Left cardiac atrium (tissue), 4 donors: ENCODE data around the gene EEF1G. TPM values are rescaled to one million over a fixed set of nuclear protein-coding genes. Genes with fewer than 3 reads are reported as not detected.
A peak's percentile ranks its signal among the peaks of the same experiment; 100 is the strongest.
"Not testable (repeated sequence)": the region's sequence is repeated elsewhere in the genome, so short reads cannot be mapped to it uniquely, and the experiment has no call there.

Source experiments
- ATAC-seq, 2 donors: fragments of 200-7000 bp; cut with Tn5 transposase; one replicate each; pipeline ENCODE4 v1.9.1; 2020; ENCODE audit warnings: mild to moderate bottlenecking in 2 of 2, moderate library complexity in 2 of 2
- DNase-seq: peaks from one replicate; pipeline ENCODE4 v3.0.0-alpha.2; 2020
- intact Hi-C, 2 donors: fragments of 100-400 bp; cut with DNase I; formaldehyde crosslinking; loops; one replicate each; pipeline versions ENCODE4 v1.14.1 to v1.15.1; 2022 to 2023
- total RNA-seq, 2 donors: library from RNA; stranded (reverse); fragmentation: NEBNext Ultra II Directional; extraction: Animal tissue kit (Norgen Biotek cat#: 25700); gene quantifications; one replicate each; pipeline ENCODE4 v1.2.1, GENCODE V29; 2021
- donor health status: DM: no; HTN: yes; CAD: no.
- donor health status: DM: no; HTN: yes; CAD: no; lungs with severe emphysema.
- donor health status: DM: yes; HTN: yes; CAD: no.
- donor health status: Dilated cardiomyopathy.

The EEF1G gene
- total RNA-seq, 2 donors from 2014 or later: 833 to 894 TPM

DNA sequence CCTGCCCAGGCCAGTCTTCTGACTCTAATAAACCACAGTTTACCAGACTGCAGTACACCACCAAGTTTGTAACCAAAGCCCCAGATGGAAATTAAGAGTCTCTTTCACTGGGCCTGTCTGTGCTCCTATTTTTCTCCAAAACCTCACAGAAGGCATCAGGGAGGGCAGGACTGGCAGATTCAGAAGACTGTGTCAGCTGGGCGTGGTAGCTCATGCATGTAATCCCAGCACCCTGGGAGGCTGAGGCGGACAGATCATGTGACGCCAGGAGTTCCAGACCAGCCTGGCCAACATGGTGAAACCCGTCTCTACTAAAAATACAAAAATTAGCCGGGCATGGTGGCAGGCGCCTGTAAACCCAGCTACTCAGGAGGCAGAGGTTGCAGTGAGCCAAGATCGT lies 11.7 kb upstream of the EEF1G start:
- DNase-seq, intact Hi-C loops, ATAC-seq: not testable (repeated sequence)

DNA sequence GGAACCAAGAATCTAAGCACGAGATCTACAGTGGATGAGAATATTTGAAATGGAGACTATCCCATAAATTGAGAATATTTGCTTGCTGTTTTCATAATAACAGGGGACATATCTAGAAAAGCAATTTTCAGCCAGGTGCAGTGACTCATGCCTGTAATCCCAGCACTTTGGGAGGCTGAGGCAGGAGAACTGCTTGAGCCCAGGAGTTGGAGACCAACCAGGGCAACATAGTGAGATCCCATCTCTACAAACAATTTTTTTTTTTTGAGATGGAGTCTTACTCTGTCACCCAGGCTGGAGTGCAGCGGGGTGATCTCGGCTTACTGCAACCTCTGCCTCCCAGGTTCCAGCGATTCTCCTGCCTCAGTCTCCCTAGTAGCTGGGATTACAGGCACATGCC lies 8.0 kb upstream of the EEF1G start:
- ATAC-seq, intact Hi-C loops: not testable (repeated sequence)
- peak; percentile 5 for DNase-seq

DNA sequence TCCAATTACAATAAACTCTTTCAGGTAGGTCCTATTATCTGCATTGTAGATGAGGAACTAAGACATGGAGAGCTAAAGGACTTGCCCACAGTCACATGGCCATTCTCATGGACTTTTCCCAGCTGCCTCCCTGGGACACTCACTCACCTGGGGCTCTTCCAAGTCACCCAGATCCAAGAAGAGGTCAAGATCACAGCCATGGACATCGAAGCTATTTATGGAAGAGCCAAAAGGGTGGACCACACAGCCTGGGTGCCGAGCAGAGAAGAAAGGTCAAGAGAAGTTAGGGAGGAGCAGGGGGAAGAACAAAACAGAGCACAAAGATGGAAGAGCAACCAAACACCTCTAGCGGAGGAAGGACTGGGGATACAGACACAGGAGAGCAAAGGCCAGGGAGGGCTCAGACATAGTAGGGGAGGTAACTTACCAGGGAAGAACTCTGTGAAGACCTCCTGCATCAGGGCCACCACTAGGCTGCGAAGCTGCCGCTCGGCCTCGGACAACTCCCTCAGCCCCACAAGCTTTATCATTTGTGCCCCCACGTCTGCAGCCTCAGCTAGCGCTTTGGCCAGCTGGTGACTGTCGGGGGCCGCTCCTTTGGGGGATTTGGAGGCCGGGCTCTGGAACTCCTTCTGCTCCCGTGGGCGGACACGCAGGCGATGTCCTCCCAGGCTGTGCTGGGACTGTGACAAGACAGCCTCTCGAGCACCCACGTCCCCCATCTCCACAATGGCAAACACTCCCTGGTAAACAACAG lies 7.4 kb upstream of the EEF1G start:
- DNase-seq (peak; percentile 8), ATAC-seq (no peak)
- intact Hi-C loops: no loop called here

DNA sequence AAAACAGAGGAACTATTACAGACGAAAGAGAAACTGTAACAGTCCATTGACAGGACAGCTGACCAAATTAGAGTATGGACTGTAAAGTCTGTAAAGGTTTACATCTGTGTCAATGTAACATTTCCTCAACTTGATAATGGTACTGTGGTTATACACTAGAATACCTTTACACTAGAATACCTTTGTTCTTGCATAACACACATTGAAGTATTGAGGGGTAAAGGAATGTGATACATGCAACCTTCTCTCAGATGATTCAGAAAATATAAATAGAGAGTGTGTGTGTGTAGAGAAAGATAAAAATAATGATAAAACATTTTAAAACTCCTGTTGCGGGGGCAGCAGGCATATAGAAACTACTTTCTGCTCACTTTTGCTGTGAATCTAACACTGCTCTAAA lies 5.6 kb upstream of the EEF1G start:
- DNase-seq: no peak
- intact Hi-C loops: no loop called here
- no peak for ATAC-seq

DNA sequence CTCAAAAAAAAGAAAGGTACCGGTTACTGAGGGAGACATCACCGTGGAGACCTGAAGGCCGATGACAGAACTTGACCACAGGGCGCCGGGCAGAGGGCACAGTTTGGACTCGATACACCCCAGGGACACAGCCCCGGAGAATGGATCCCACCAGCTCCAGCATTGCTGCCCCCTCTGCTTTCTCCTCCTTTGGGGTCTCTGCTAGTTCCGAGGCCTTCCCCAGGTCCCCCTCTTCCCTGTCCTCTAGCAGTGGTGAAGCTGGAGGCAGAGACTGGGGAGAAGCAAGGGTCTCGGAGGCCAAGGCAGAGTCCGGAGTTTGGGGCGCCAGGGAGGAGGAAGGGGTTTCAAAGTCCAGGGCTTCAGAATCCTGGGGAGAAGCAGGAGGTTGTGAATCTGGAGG lies 4.8 kb upstream of the EEF1G start:
- intact Hi-C loops: no loop called here
- DNase-seq: peak; percentile 14
- ATAC-seq: no peak

DNA sequence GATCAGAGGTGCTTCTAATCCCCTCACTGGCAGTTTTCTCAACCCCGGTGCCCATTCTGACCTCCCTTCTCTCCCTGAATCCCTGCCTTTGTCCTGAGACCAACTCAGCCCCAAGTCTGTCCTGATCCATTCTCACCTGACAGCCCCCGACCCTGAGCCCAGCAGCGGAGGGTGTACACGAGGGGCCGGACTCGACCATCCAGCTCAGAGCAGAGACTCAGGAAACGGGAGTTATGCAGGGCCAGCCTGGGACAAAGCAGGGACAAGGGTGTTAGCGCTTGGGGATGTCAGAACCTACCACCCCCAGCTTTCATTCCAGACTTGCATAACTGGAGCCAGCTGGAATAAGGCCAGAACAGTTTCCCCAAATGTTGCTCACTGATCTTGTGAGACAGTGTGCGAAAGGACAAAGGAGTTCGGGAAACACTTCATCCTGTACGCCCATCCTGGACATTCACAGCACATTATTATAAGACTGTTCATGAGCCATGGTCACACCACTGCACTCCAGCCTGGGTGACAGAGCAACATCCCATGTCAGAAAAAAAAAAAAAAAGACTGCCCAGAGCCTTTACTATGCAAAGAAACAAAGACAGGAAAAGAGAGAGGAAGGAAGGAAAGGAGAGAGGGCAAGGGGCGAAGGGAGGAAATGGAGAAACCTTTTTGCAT lies 3.5 kb upstream of the EEF1G start:
- intact Hi-C loops: no loop called here
- peak; percentile 56 for DNase-seq
- ATAC-seq: no peak

DNA sequence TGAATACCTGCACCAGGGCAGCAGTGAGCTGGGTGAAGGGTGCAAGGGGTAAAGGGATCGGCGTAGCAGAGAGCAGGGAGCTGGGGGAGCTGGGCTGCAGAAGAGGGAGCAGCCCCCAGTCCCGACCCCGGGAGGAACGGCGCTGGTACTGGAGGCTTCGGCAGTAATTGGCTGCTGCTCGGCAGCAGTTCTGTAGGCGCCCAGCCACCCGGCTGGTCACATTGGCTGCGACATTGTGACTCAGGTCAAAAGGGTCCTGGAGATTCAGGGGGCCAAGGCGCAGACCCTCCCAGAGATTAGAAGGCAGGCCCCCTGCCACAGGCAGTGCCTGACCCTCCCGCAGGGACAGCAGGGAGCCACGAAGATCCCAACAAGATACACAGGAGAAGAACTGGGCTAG lies 2.1 kb upstream of the EEF1G start:
- ATAC-seq: no peak
- peak; percentile 14 for DNase-seq

DNA sequence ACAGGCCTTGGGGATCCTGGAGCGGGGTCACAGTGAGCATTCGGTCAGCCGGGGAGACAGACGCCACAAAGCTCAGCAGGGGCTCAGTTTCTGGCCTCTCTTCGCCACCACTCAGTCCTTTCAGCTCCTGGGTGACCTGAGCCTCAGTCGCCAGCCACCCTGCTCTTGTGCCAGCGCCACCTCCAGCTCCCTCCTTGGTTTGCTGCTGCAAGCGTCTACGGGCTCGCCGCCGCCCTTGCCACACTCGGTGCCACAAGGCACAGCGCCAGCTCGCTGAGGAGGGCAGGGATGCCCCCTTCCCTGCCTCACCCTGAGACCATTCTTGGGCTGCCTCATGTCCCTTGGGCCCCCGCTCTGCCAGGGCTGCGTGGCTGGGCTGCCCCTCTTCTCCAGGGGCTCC lies 1.5 kb upstream of the EEF1G start:
- DNase-seq: peak; percentile 29
- intact Hi-C loops: no loop called here
- no peak for ATAC-seq

More for the DNA sequence above, 2.1 kb upstream of the EEF1G start:
- intact Hi-C loops: no loop called here

DNA sequence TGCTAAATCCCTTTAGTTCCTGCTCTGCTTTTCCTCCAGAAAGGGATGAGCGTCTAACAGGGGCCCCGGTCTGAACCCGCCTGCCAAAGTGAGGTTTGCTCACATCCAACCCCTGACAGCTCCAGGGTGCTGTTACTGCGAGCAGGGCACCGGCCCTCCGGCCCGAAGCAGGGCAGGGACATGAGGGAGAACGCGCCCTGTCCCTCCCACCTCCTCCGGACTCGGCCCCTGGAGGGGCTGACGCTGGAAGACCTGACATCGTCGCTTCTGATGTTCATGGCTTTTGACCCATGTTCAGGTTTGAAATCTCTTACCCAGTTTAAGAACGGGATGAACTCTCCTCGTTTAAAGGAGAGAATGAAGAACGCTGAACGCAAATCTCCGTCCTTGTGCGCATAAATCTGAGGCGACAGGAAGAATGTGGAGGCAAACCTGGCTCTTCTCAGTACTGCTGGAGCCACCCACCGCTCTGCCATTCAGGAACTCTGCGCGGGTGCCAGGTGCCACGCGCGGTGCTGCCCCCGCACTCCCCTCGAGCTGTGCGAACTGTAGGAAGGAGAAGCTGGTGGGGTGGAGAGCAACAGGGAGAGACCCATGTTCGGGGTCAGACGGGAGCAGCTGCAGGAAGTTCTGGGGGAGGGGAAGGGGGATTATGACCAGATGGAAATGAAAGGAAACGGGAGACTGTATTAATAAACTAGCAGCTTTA lies 826 bp upstream of the EEF1G start:
- DNase-seq (peak; percentile 28), ATAC-seq (peak; percentile 21 to 41)
- intact Hi-C loops: no loop called here

DNA sequence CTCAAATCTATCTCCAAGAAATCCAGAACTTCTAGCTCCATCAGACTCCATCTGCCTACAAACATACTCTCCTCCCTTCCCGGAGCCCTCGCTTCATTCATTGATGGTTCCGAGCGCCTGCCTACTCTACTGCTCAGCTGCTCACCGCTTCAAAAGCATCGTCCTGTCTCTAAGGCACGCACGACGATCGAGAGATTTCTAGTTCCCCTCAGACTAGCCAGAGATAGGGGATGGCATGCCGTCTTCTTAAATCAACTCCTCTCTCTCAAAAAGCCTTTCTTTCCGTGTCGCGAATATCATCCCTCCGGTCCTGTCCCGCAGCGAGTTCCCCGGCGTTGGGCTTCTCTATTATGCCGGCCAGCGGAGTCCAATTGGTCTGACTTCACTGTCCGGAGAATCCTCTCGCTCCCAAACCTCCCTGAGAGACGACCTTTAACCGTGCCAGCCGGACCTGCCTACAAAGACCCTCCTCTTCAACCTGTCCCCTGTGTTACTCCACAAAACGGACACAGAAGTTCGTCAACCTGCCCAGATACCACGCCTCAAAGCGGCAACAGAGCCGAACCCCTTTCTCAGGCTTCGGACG lies 592 bp downstream of the EEF1G start:
- ATAC-seq (peak in 1 of 2 donors; percentile 3), DNase-seq (peak; percentile 25)
- intact Hi-C loops: no loop called here

DNA sequence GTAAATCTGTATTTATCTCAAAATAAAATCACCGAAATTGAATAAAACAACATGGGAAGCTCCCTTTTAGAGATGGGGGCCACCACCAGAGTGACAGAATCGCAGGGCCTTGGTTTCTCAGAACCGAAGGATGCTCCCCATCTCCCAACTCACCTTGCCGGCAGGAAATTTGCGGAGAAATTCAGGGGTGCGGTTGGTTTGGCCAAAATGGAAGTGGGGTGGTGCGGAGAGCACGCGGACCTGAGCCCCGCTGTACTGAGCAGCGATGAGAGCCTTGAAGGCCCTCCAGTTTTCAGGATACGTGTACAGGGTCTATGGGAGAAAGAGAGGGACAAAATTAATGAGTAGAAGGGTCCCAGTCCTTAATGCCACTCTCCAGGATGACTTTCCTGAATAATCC lies 1.3 kb downstream of the EEF1G start:
- ATAC-seq: no peak

DNA sequence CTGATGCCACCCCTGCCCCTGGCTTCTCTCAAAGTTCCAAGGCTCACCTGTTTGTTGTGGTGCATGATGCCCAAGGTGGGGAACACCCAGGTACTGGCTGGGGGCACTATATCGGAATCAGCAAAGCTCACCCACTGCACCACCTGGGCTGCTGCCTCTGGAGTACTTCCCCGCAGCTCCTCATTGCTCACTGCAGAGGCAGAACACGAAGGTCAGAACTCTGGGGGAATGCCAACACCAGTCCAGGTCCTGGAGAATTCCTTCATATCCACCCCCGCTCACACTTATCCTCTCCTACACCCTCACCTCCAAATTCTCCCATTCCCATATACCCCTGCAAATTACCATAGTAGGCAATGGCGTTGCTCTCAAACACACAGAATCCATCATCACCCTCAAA lies 2.2 kb downstream of the EEF1G start:
- ATAC-seq, intact Hi-C loops, DNase-seq: not testable (repeated sequence)

More for the DNA sequence above, 1.3 kb downstream of the EEF1G start:
- intact Hi-C loops: no loop called here
- peak; percentile 17 for DNase-seq

DNA sequence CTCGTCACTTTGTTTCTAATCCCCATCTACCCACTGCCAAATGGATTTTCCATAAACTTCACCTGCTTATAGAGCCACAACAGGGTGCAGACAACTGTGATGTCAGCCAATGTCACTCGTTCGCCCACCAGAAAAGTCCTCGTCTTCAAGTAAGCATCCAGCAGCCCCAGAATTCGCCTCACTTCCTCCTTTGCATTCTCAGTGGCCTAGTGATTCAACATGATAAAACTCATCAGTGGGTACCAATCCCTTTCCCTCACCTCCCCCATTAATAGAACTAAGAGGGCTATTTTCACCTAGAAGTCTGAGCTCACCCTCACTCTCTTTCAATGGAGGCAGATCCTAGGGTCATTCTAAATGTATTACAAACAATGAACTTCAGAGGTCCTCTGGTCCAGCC lies 2.8 kb downstream of the EEF1G start:
- DNase-seq, ATAC-seq, intact Hi-C loops: not testable (repeated sequence)

DNA sequence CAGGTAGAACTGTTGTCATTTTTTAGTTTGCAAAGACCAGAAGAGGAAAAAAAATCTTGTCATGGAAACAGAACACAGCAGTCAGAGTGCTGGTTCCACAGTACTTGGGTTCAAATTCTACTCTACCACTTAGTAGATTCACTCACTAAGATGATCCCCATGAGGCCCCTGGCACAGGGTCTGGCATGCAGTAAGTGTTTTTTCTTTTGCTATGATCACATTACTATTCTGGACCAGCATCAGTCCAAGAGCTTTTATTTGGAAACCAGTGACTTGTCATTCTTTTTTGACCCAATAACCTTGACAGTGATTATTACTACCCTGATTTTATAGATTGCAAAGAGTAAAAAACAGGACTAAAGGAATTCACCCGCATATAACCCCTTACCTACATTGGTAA lies 4.1 kb downstream of the EEF1G start:
- no peak for ATAC-seq
- DNase-seq: no peak
- intact Hi-C loops: no loop called here

DNA sequence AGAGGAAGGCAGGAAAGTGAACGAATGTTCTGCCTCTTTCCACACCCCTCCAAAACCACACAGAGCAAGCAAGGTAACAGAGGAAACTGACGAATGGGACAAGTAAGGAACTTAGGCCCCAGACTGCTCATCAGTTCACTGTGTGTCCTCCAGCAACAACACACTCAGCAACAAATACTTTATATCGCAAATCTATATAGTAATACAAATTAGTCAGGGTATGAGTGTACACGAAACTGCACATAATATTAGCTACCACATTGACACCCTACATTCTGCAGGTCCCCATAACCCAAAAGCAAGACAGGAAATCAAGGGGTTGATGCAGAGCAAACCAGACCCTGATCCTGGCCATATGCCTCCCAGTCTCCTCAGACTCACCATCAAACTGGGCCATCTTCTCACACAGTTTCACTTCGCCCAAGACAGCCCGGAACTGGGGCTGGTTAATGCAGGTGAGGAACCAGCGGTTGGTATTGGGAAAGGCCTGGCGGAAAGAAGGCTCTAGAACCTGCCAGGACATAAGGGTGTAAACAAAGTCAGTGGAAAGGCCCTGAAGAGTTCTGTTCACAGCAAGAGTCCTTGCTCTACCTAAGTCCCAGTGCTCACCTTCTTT lies 6.6 kb downstream of the EEF1G start:
- intact Hi-C loops: no loop called here
- ATAC-seq: no peak
- DNase-seq: no peak

DNA sequence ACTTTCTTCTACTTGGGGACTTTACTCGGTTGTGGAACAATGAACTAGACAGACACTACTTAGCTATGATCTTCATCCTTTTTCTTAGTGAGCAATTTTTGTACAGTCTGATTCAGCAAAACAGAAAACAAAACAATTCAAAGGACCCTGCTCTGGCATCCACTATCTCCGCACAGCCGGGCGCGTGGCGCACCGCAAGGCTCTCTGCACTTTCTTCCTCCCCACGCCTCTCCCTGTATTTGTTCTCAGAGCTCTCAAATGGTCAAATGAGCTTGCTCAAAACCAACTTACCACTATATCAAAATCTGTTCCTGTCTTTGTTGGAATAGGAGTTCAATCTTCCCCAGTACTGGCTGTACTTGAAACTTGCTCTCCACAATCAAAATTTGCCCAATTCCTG lies 7.4 kb downstream of the EEF1G start:
- intact Hi-C loops: no loop called here
- DNase-seq: peak; percentile 15
- ATAC-seq: no peak

DNA sequence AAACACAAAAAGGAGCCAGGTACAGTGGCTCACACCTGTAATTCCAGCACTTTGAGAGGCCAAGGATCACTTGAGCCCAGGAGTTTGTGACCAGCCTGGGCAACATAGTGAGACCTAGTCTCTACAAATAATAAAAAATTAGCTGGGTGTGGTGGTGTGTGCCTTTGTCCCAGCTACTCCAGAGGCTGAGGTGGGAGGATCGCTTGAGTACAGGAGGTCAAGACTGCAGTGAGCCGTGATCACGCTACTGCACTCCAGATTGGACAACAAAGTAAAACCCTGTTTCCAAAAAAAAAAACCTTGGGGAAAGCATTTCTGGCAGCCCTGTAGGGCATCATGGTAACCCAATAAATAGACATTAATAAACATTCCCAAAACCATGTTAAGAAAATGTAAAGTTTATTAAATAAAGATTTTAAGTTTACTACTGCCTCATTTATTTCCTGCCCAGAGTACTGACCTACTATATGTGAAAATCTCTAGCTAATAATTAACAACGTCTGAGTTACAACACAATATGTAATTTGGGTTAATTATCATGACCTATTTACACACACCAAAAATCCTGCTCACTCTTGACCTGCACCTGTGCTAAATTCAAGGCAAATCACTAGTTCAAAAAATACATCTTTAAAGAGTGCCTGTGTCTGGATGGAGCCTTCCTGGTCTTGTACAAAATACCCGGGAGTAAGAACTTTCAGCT lies 8.4 kb downstream of the EEF1G start:
- DNase-seq (peak; percentile 7), ATAC-seq (no peak)
- intact Hi-C loops: no loop called here

DNA sequence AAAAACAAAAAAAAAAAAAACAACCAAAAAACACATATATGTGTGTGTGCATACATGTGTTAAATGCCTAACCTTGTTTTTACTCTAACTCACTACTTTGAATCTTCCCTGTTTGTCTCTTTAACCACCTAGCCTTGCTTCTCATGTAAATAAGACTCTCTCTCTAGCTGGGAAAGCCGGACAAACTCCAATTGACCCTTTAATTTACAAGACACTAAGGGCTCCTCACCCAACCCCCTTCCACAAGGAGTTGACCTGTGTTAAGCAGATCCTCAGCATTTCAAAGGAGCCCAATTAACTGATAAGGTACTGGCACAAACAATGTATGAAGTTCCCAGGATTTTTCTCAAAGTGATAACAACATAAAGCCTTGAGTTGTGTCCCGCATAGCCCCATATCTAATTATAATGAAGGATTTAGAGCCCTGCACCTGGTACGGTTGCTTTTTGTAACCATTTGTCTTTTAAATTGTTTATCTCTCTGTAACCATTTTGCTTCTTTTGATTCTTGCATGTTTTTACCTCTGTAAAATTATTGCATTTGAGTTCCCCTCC lies 11.9 kb downstream of the EEF1G start:
- not testable (repeated sequence) for DNase-seq, ATAC-seq
- intact Hi-C loops: loop anchor here in 1 of 2 donors (2.0 kb wide), 1 partner anchor 137 kb away; no protein-coding TSS in a partner anchor
